ENCODE results near the gene ABCB7.
"Not testable (repeated sequence)": the region's sequence is repeated elsewhere in the genome, so short reads cannot be mapped to it uniquely, and the experiment has no call there.

ABCB7 gene

GRCh38 chrX:75067931-75068330 is 88.2 kb downstream of the ABCB7 start (continued):
- TF ChIP-seq POU6F1 (CRISPR knock-in tag; IDR thresholded peaks at IDR 0.05; ENCODE audit: borderline replicate concordance, low read depth) (no peak), ZFP3 (CRISPR knock-in tag; IDR thresholded peaks at IDR 0.05) (no peak), ARNTL (CRISPR knock-in tag; IDR thresholded peaks at IDR 0.05; ENCODE audit: borderline replicate concordance, low read depth) (no peak), OSR1 (CRISPR knock-in tag; IDR thresholded peaks at IDR 0.05) (no peak), ZNF8 (CRISPR knock-in tag; IDR thresholded peaks at IDR 0.05) (no peak), TOX (CRISPR knock-in tag; IDR thresholded peaks at IDR 0.05; ENCODE audit: borderline replicate concordance) (no peak), CSDC2 (CRISPR knock-in tag; IDR thresholded peaks at IDR 0.05) (no peak), CSRNP3 (CRISPR knock-in tag; IDR thresholded peaks at IDR 0.05) (no peak), GLIS3 (CRISPR knock-in tag; IDR thresholded peaks at IDR 0.05) (no peak)

- no peak for TF ChIP-seq POU6F1 (CRISPR knock-in tag; IDR thresholded peaks at IDR 0.05; ENCODE audit: borderline replicate concordance, low read depth)
- TF ChIP-seq TSHZ2 (CRISPR knock-in tag; IDR thresholded peaks at IDR 0.05): no peak
- no peak for TF ChIP-seq TOX (CRISPR knock-in tag; IDR thresholded peaks at IDR 0.05; ENCODE audit: borderline replicate concordance)
- no peak for TF ChIP-seq CSDC2 (CRISPR knock-in tag; IDR thresholded peaks at IDR 0.05)
- no peak for ATAC-seq
Measured at GRCh38 chrX:75061701-75062100, 94.4 kb downstream of the ABCB7 start.

GRCh38 chrX:75051047-75051446 is 105.0 kb downstream of the ABCB7 start:
- no peak for TF ChIP-seq CSDC2 (CRISPR knock-in tag; IDR thresholded peaks at IDR 0.05)
- TF ChIP-seq BACH2 (CRISPR knock-in tag; IDR thresholded peaks at IDR 0.05; ENCODE audit: borderline replicate concordance): no peak
- TF ChIP-seq ZC3H10 (CRISPR knock-in tag; IDR thresholded peaks at IDR 0.05): no peak
- TF ChIP-seq TCF4 (CRISPR knock-in tag; IDR thresholded peaks at IDR 0.05; ENCODE audit: borderline replicate concordance): no peak
- no peak for TF ChIP-seq ARNTL (CRISPR knock-in tag; IDR thresholded peaks at IDR 0.05; ENCODE audit: borderline replicate concordance, low read depth)
- no peak for TF ChIP-seq TOX (CRISPR knock-in tag; IDR thresholded peaks at IDR 0.05; ENCODE audit: borderline replicate concordance)
- no peak for TF ChIP-seq ZNF8 (CRISPR knock-in tag; IDR thresholded peaks at IDR 0.05)
- TF ChIP-seq SNAI2 (CRISPR knock-in tag; IDR thresholded peaks at IDR 0.05): no peak
- no peak for TF ChIP-seq ZFP3 (CRISPR knock-in tag; IDR thresholded peaks at IDR 0.05)
- ATAC-seq: no peak

- no peak for TF ChIP-seq ZNF565 (CRISPR knock-in tag; conservative IDR thresholded peaks at IDR 0.05; ENCODE audit: low read depth)
- no peak for TF ChIP-seq POU6F1 (CRISPR knock-in tag; IDR thresholded peaks at IDR 0.05; ENCODE audit: borderline replicate concordance, low read depth)
- TF ChIP-seq SNAI2 (CRISPR knock-in tag; IDR thresholded peaks at IDR 0.05): no peak
- no peak for TF ChIP-seq ARNTL (CRISPR knock-in tag; IDR thresholded peaks at IDR 0.05; ENCODE audit: borderline replicate concordance, low read depth)
- TF ChIP-seq ZNF70 (CRISPR knock-in tag; IDR thresholded peaks at IDR 0.05): no peak
- no peak for TF ChIP-seq BACH2 (CRISPR knock-in tag; IDR thresholded peaks at IDR 0.05; ENCODE audit: borderline replicate concordance)
- TF ChIP-seq ZFP3 (CRISPR knock-in tag; IDR thresholded peaks at IDR 0.05): no peak
- no peak for TF ChIP-seq TOX (CRISPR knock-in tag; IDR thresholded peaks at IDR 0.05; ENCODE audit: borderline replicate concordance)
- TF ChIP-seq CSDC2 (CRISPR knock-in tag; IDR thresholded peaks at IDR 0.05): no peak
- no peak for TF ChIP-seq RARB (CRISPR knock-in tag; IDR thresholded peaks at IDR 0.05)
- no peak for TF ChIP-seq PATZ1 (CRISPR knock-in tag; IDR thresholded peaks at IDR 0.05; ENCODE audit: borderline replicate concordance)
- no peak for TF ChIP-seq GLIS3 (CRISPR knock-in tag; IDR thresholded peaks at IDR 0.05)
- TF ChIP-seq ISL1 (CRISPR knock-in tag; IDR thresholded peaks at IDR 0.05): no peak
- no peak for ATAC-seq
Measured at GRCh38 chrX:75045369-75045768, 110.7 kb downstream of the ABCB7 start.

- ATAC-seq: not testable (repeated sequence)
Measured at GRCh38 chrX:75044142-75044541, 111.9 kb downstream of the ABCB7 start.

All from SK-N-SH treated with all-trans-retinoic acid at 6 μM for 48 hours (cell line).